Hematopoietic multipotent progenitor cell treated with erythropoietin and hydrocortisone succinate and interleukin-3 and kit ligand, for 15 days (in vitro differentiated cells): ENCODE results near the gene PYGL.

ENCODE experiments used
- DNase-seq: peaks from one replicate; pipeline ENCODE4 v3.0.0-alpha.2; 2015; ENCODE audit warnings: low spot score

PYGL gene

DNA sequence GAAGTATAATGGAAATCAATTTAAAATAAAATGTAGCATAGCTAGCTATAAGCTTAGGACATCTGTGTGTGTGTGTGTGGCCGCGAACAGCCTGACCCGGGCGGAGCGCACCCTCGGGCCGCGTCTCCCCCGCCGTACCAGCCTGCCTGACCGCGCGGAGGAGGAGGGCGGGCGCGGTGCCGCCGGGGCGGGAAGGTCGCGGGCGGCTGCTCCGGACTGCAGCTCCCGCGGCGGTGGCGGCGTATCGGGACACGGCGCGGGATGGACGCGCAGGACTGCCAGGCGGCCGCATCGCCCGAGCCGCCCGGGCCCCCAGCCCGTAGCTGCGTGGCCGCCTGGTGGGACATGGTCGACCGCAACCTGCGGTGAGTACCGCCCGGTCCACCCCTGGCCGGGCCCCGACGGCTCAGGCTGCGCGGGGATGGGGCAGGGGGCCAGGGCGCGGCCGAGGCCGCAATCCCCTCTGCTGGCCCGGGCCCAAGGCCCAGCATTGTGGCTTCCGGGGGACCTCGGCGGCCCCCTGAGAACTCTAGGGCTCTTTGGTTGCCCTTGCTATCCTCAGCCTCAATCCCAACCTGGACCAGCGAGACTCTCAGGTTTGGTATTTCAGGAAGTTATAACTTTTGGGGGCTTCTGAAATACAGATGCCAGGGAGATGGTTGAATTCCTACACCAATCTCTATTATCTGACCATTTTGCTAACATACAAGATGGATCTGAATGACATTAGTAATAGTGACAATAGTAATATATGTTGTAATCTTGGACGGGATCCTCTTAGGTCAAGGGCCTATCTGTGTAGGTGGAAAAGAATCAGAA lies 72.2 kb downstream of the PYGL start, which contains the start of gene ABHD12B:
TSS of gene ABHD12B (plus strand) at position 140 of the 819 bp plus-strand sequence. CDS start at position 262, 122 bp downstream.
- DNase-seq: no peak

DNA sequence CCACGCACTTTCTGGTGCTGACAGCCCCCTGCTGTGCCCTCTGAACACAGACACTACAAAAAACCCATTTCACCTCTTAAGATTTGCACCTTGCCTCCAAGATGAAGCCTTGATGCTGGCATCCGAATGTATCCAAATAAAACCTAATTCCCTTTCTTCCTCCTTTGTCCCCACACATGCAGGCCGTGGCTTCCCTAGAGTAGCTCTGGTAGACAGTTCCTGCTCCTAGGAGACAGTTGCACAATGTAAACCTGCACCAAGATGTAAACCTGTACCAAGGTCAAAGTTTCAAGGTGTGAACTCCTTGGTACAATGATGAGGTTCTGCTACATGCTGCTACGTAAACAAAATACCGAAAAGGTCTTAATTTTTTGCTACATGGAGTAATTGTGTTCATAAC lies 73.1 kb downstream of the PYGL start:
- no peak for DNase-seq

DNA sequence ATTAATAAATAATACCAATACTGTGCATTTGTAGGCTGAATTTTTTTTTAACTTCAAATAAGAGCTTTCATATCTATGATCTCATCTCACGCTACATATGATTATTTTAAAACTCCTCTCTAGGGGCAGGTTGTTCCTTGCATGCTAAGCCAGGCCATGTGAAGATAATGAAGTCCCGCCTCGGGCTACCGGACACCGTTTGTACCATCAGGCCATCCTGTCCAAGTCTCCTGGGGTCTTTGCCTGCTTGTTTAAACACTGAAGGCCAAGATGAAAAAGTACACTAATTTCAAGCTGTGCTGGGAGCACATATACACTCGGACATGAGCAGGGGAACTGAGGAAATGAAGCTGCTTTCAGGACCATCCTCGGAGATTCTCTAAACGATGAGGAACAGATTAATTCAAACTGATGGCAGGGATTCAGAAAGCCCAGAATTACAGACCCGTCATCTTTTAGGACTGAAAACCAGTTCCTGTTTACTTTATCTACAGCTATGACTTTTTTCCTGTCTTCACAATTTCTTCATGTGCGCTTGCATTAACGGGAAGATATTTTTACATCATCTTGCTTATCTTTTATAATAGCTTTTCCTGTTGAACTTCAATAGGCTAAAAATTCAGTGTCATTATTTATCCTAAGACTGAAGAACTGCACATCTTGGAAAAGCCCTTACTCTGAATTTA lies 78.7 kb downstream of the PYGL start:
- DNase-seq: no peak

DNA sequence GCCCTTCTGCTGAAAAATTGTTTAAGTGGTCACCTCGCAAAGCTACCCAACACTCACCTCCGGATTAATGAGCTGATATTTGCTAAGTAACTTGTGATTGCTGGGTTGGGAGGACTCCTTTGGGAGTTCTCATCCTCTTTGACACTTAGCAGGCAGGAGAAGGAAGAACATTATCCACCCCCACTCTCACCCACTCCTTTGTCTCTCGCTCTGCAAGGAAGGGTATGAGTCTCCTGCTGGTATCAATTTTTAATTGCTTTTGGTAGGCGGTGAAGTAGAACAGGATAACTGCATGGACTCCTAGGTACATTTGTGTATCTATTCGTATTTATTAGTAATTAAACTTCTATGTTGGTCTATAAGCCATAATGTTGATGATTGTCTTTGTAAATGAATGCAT lies 79.3 kb downstream of the PYGL start:
- DNase-seq: no peak

DNA sequence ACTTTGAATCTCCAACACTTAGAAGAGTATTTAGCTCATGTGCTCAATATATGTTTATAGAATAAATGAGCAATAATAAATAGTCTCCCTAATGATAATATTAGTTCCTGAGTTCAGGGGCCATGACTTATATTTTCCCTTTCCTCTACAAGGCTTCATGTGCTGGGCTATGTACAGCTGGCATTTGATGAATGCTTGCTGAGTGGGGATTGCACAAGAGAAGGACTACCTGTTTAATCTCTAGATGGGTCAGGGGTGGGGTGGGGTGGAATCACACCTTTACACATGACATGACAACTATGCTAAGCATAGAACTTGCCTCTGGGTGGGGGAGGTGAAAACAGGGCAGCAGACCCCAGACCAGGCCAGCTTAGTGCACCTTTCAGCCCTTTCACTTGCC lies 80.0 kb downstream of the PYGL start:
- no peak for DNase-seq

DNA sequence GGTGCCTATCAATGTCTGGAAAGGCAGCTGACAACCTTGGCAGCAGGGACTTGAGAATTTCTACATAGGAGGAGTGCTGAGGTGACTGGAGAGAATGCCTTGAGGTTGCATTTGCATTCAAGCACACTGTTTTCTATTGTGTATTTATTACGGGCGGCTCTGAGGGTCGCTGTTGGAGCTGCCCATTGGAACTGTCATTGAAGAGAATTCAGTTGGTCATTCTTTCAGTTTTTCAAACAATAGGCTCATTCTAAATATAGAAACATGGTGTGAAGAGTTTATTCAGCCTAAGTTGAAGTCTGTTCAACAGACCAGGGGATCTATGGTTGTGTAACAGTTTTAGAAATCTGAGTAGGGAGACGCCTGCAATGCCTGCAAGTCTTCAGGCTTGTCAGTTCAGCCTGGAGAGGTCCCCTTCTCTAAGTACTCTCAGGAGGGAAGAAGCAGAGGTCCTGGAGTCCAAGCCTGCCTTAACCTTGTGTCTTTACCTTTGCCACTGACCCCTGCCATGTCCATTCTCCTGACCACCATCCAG lies 82.2 kb downstream of the PYGL start:
- DNase-seq: no peak

DNA sequence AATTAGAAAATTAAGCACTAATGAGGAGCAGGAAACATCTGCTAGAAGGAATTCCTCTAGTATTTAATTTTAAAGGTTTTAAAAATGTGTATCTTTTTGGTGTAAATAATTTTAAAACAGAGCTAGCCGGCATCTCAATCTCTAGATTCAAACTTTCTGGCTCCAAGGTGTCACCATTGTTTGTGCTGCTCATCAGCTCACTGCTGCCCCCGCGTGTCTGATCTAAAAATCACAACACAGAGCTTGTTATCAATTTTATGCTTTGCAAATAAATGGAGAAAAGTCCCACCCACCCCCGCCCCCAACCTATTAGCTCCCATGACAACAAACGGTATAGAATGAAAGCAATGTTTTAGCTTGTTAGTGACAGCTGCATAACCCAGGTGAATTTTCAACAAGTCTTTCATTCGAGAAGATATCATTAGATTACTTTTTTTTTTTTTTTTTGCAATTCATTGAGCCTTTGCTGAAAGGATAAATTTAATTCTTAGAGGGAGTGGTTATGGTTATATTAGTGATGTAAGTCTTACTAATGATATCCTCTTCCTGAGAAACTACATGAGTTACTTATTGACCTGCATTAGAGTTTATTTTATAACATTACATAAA lies 83.7 kb downstream of the PYGL start:
- peak; percentile 81 for DNase-seq

DNA sequence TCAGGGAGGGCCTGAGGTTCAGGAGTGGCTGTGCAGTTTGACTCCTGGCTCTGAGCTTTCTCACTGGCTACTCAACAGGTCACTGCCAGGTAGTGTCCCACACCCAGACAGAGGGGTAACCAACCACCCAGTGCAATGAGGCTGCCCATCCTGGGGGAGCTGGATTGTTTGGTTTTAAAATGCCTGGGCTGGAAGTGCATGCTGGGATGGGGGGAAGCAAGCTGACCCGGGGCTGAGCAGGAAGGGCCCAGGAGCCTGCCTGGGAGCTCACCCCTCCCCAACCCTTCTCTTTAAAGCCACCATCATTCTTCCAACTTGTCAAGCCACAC lies 85.0 kb downstream of the PYGL start:
- no peak for DNase-seq

DNA sequence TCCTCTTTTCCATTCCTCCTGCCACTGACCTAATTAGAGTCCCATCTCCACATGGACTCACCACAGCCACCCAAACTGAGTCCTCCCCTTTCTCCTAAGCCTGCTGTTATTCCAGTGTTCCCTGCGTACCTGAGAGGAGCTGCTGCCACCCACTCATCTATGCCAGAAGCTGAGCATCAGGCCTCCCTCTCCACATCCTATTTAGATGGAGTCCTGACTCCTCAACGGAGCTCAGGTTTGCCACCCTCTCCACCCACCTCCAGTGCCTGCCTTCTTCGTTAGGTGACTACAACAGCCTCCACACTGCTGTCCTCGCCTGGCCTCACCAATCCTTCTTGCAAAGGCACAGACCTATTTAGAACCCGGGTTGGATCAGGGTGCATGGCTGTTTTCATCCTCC lies 87.6 kb downstream of the PYGL start:
- no peak for DNase-seq

DNA sequence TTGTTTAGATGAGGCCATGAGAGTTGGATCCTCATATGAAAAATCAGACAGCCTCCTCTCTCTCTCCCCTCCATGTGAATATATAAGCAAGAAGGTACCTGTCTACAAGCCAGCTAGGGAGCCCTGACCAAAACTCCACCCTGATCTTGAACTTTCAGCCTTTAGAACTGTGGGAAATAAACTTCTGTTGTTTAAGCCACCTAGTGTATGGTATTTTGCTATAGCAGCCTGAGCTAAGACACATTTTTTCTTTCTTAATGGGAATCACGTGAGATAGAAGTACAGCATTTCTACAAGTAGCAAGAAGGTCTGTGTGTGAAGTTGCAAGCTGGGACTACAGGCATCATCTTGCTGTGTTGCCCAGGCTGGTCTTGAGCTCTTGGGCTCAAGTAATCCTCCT lies 88.7 kb downstream of the PYGL start:
- no peak for DNase-seq
